GM18505 (cell line): ENCODE results near the gene ADD2.

ENCODE experiments used
- ATAC-seq: cut with Tn5 transposase; IDR thresholded peaks from one replicate; pipeline ENCODE4 v1.9.1; 2021; ENCODE audit not compliant: unreplicated experiment
- POLR2A ChIP-seq: IDR thresholded peaks from 4 replicates; pipeline ENCODE4 v1.6.1; 2011; ENCODE audit warnings: borderline replicate concordance; ENCODE audit not compliant: insufficient read depth, insufficient read length; ENCODE audit errors: extremely low read depth

The ADD2 gene

DNA sequence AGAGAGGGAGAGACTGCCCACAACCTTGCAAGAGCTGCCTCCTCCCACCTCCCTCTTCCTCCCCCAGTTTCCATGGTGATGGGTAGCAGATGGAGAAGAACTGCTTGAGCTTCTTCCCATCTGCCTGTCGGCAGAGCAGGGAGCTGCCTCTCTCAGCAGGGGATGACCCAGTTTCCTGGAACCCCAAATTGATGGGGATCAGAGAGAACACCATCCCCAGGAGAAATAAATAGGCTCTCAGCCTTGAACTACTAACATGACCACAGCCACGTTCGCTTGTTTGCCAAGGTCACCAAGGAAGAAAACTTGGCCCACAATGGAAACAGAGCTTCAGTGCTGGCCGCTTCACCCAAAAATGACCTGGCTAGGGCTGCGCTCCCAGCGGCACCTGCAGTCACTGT, 82.2 kb downstream of the ADD2 start:
- ATAC-seq: no peak
- TF ChIP-seq POLR2A: no peak

DNA sequence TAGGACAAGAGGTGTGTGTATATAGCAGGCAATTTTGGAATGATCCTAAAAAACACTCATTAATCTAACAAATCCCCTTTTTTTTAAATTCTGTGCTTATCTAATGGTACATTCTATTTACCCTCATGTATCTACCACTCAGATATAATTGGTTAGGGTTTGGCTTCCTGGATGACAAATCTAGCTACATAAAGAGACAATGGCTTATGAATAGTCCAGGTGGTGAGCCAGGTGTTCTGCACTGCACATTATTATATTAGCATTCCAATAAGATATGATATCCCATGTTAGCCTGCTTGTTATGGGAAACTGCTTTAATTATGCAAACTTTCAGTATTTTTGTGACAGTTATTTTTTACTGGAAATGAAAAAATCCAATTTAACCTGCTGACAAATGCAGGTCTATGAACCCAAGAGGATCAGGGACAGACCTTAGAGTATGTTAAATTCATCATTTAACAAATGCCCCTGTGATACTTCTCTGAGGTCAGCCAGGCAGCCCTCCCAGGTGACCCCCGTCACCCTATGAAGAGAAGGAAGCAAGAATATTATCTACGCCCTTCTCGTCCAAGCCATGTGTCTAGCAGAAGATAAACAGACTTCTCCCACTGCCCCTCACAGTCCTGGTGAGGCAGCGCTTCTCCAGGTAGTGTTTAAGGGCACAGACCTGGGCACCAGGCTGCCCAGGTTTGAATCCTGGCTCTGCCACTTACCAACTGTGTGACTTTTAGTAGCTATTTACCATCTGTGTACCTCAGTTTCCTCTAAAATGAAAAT, 83.0 kb downstream of the ADD2 start:
- TF ChIP-seq POLR2A: no peak
- no peak for ATAC-seq

DNA sequence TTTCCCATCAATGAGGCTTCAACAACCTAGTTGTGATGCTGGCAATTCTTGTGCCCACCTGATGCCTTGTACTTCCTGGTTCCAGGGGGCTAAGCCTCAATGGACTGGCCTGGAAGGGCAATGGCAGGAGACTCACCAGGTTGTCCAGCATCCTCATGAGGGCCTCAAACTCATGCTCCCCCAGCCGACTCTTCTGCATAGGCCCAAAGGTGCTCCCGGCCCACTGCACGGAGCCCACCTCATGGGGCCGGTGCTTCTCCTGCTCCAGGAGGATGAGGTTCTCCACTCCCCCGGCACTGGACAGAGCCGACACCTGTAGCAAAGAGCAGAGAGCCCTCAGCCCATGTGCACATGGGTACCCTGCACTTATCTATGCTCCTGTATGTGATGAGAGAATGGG, 84.5 kb downstream of the ADD2 start:
- no peak for ATAC-seq

DNA sequence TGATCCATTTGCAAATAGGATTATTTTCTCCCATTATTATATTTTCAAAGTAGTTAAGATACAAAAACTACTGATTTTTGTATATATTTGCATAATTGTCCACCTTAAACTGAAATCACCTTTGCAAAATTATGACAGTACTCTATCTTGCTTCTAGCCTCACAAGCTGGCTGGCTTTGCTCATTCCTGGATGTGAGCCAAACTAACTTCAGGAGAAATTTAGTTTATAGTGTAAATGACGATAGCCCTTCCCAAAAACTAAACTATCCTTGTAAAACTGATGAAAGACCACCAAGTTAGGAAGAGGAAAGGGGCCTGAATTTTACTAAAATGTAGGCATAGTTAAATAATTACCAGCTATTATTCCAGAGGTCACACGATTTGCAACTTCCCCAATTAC, 87.3 kb downstream of the ADD2 start:
- ATAC-seq: no peak
- TF ChIP-seq POLR2A: no peak

More for the DNA sequence above, 84.5 kb downstream of the ADD2 start:
- TF ChIP-seq POLR2A: no peak

DNA sequence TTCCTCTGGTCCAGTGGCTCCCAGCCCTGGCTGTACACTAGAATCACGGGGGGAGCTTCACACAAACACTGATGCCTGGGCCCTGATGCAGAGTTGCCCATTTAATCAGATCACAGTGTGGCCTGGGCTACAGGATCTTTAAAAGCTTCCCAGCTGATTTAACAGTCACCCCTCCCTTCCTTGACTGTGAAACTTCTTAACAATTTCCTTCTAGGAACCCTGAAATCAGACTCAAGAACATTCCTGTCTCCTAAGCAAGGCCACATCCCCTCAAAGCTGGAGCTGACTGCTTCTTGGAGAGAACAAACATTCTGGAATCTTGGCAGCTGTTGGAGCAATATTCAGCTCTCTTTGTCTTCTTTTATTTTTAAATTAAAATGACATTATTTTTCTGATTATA, 88.7 kb downstream of the ADD2 start:
- ATAC-seq: no peak
- TF ChIP-seq POLR2A: no peak

DNA sequence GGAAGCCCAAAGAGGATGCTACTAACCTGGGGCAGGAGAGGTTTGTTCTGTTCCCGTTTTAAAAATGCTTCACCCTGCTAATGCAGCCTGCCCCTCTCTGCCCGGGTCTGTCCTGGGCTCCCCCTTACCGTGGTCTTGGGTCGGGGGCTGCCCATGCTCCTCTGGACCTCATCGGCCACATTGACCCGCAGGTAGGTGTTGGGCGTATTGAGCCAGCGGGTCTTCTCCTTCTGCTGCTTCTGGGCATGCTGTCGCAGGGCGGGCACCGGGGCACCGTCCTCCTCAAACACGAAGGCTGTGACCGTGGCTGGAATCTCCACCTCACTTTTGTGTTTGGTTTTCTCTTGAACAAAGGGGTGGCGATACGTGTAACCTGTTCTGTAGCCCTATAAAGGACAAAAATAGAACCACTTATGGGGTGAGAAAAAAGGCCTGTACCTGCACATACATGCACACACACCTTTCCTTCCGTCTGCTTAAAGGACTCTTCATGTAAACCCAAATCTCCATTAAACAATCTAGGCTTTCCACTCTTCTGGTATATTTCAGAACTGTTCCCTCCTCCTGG, 89.3 kb downstream of the ADD2 start:
- TF ChIP-seq POLR2A: no peak
- ATAC-seq: no peak

DNA sequence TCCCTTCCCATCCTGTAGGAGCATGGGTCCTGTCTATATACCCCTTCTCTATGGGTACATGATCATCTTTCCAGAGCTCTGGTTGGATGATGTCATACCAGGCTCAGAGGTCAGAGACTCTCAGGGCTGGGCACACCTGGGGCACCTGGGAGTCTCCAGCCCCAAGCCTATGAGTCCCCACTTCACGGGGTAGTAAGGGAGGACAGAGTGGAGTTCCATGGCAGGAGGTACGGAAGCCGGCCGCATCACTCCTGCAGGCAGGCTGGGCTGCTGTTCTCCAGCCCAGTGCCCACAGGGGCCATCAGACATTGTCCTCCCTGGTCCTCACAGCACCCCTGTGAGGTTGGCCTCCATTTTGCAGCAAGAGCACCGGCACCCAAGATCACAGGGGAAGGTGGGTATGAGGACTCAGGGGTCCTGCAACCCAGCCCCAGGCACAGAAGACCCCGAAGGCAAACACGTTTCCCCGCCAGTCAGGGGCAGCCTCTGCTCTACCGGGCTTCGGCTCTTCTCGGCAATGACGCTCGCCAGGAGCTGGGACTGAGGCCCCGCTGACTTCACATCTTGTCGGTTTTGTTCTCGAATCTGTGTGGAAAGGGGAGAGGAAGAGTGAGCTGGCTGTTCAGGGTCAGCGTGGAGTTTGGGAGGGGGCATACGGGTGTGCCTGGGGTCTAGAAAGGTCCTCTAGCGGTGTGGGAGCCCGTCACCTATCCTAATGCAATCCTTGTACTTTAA, 91.5 kb downstream of the ADD2 start:
- TF ChIP-seq POLR2A: no peak

DNA sequence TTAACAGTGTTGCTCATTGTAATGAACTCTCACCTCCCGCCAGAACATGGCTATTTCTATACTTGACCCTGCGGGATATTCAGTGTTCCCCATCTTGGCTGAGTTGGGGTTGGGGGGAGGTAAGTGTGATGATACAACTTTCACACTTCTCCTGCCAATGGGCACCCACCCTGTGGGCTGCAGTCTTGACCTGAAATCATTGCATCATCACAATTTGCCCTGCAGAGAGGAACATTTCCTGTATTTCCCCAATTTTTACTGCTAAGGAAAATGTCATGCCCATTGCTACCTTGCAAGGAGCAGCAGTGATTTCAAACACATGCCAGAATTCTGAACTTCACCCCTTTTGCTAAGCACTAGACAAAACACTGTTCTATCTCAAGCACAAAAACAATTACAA, 92.1 kb downstream of the ADD2 start:
- no peak for ATAC-seq
- no peak for TF ChIP-seq POLR2A

More for the DNA sequence above, 91.5 kb downstream of the ADD2 start:
- no peak for ATAC-seq

DNA sequence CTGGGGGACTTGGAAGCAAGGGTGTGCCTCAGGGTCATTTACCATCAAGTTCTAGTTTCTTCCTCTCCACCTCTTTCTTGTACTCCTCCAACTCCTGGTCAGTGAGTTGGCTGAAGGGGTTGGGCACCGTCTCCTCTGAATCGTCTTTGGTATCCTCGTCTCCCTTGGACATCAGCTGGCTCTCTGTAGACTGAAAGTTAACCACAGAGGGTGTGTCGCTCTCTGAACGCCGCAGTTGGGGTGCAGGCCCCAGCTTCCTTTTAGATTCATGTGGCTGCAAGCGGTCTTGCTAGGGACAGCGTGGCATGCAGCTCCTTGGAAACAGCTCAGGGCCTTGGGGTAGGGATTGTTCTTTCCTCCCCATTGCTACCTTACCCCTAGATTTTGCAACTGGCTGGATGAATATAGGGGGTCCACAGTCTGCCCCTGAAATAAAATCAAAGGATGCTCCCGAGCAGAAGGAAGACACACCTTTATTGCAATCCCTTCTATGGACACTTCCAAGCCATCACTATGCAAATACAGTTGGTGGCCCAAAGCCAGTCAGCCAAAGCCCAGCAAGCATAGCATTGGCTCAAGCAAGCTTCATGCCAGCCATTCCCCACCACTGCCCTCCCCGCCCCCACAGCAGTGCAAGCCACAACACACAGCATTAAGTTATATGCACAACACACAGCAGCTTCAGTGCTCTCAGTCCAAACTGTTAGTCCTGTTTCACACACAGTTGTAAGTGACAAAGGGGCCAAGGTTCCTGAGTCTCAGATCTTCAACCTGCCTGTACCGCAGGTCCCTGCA, 93.2 kb downstream of the ADD2 start:
- TF ChIP-seq POLR2A: no peak
- ATAC-seq: no peak

DNA sequence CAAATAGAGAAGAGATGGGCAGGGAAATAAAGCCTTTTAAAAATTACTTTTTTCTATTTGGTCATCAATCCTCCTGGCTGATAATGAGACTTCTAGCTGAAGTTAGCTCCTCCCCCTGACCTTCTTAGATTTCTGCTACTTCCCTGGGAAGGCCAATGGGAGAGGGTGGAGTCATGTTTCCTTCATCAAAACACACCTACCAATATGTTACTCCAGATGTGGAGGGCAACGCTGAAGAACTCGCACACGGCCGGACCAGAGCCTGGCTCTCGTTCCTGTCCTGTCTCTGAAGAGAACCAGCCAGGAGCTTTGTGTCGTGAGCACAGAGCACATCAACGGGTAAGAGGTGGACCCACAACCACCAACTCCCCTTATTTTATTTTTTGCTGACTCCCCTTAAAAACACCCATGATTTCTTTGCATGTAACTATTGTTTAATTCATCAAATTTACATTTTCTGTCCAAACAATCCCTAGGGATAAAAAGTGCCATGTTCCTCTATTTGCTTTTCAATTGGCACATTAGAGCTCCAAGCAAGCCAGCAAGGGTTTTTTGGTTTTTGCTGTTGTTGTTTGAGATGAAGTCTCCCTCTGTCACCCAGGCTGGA, 94.9 kb downstream of the ADD2 start:
- ATAC-seq: no peak

DNA sequence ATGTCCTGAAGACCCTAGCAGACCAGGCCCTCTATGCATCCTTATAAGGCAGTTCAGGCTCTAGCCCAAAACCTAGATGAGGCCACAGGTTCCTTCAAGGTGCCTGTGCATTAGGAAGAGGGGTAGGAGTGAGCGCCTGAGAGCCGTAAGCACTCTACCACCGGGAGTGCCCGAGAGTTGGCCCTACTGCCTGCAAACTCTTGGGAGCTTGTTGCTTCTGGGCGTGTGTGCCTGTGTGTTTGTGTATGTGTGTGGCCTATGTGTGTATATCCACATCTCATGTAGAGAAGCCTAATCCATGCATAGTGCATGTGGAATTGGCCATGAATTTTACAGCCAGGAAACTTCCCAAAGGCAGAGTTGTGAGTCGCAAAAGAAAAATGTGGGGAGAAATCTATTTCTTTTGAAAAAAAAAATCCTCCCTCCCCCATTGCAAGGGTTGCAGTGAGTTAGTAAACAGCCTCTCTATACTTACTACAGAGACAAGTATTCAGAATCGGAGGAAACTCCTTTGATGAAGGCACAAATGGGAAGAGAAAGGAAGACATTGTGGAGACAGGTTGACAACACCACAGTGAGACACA, 96.8 kb downstream of the ADD2 start:
- TF ChIP-seq POLR2A: no peak
- ATAC-seq: no peak

More for the DNA sequence above, 94.9 kb downstream of the ADD2 start:
- TF ChIP-seq POLR2A: no peak

DNA sequence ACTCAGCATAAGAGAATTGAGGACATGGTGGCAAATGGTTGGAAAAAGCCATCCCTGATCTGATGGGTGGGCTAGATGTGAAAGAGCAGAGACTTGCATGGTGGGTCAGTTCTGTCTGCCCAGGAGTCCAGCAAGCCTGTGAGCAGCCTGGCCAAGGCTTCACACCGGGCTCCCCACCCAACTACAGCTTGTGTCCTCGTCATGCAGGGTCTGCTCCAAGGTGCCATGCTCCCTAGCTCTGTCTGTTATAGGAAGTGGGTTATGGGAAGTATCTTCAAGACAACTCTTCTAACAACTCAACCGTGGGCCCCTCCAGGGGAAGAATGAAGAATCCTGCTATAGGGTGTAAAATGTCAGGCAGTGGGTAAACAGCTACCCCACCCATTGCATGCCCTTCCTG, 97.4 kb downstream of the ADD2 start:
- no peak for ATAC-seq
- no peak for TF ChIP-seq POLR2A
